ENCODE data around the gene SH3RF3.

DNA sequence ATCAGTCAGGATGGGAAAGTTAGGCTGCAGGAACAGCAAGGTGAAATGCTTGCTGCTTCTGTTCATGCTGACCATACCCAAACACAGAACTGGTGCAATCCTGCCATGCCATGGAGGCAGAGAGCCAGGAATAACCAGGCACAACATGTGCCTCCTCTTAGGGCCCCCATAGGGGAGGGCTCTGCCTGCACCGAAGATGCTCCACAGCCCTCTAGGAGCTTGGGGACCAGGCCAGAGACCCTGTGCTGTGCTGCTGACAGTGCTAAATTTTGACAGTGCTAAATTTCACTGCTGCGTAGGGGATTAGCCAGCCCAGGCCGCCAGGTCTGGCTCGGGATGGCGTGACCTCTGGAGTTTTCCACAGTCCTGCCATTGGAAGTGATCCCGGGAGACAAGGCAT, 173.3 kb downstream of the SH3RF3 start:
- no peak for TF ChIP-seq EZH2 (IDR thresholded peaks at IDR 0.05)
- TF ChIP-seq, protein P1, sequence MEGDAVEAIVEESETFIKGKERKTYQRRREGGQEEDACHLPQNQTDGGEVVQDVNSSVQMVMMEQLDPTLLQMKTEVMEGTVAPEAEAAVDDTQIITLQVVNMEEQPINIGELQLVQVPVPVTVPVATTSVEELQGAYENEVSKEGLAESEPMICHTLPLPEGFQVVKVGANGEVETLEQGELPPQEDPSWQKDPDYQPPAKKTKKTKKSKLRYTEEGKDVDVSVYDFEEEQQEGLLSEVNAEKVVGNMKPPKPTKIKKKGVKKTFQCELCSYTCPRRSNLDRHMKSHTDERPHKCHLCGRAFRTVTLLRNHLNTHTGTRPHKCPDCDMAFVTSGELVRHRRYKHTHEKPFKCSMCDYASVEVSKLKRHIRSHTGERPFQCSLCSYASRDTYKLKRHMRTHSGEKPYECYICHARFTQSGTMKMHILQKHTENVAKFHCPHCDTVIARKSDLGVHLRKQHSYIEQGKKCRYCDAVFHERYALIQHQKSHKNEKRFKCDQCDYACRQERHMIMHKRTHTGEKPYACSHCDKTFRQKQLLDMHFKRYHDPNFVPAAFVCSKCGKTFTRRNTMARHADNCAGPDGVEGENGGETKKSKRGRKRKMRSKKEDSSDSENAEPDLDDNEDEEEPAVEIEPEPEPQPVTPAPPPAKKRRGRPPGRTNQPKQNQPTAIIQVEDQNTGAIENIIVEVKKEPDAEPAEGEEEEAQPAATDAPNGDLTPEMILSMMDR (IDR thresholded peaks at IDR 0.05), result no peak
